Heart left ventricle (tissue), 16 donors: ENCODE measurements around the gene BTBD1. TPM values are rescaled to one million over a fixed set of nuclear protein-coding genes. Genes with fewer than 3 reads are reported as not detected.
A peak's percentile ranks its signal among the peaks of the same experiment; 100 is the strongest.

Experiments
- ATAC-seq, 4 donors: fragments of 200-7000 bp; cut with Tn5 transposase; one replicate each; pipeline ENCODE4 v1.9.1; 2020 to 2022; ENCODE audit warnings: moderate library complexity in 4 of 4, mild to moderate bottlenecking in 3 of 4, moderate number of reproducible peaks in 1 of 4
- DNase-seq, 5 donors: peaks; one replicate each; pipeline ENCODE4 v3.0.0-alpha.2; 2020
- H3K27ac ChIP-seq, 12 donors: fragments of 200-600 bp; sonication (generic) in 4 of 12; one replicate each; pipeline versions ENCODE4 v1.5.0 to v1.8.0; 2016 to 2022; ENCODE audit warnings: mild to moderate bottlenecking in 2 of 12
- H3K27me3 ChIP-seq, 9 donors: fragments of 200-600 bp; sonication (generic) in 2 of 9; one replicate each; pipeline versions ENCODE4 v1.5.1 to v1.8.0; 2016 to 2022; ENCODE audit warnings: mild to moderate bottlenecking in 3 of 9
- H3K36me3 ChIP-seq, 9 donors: fragments of 200-600 bp; sonication (generic) in 2 of 9; one replicate each; pipeline versions ENCODE4 v1.5.0 to v1.8.0; 2018 to 2022; ENCODE audit warnings: mild to moderate bottlenecking in 2 of 9
- H3K4me1 ChIP-seq, 12 donors: fragments of 200-600 bp; sonication (generic) in 4 of 12; one replicate each; pipeline versions ENCODE4 v1.5.0 to v1.8.0; 2016 to 2022; ENCODE audit warnings: mild to moderate bottlenecking in 3 of 12
- H3K4me3 ChIP-seq, 12 donors: fragments of 200-600 bp; sonication (generic) in 4 of 12; one replicate each; pipeline versions ENCODE4 v1.5.0 to v1.8.0; 2017 to 2022; ENCODE audit warnings: mild to moderate bottlenecking in 9 of 12, moderate library complexity in 4 of 12
- H3K9me3 ChIP-seq, 12 donors: fragments of 200-600 bp; sonication (generic) in 4 of 12; one replicate each; pipeline versions ENCODE4 v1.5.0 to v1.8.0; 2016 to 2022; ENCODE audit warnings: mild to moderate bottlenecking in 1 of 12
- CTCF ChIP-seq, 12 donors: fragments of 200-600 bp; sonication (generic) in 4 of 12; IDR thresholded peaks; one replicate each; pipeline versions ENCODE4 v1.5.0 to v1.8.0; 2018 to 2022; ENCODE audit warnings: antibody characterized with exemption in 12 of 12, mild to moderate bottlenecking in 5 of 12
- POLR2A ChIP-seq, 2 donors: fragments of 450-650 bp; IDR thresholded peaks; one replicate each; pipeline ENCODE4 v1.6.1; 2017; ENCODE audit warnings: antibody characterized with exemption in 2 of 2, mild to moderate bottlenecking in 2 of 2, moderate library complexity in 2 of 2
- WGBS, 4 donors: extraction: QIAGEN DNeasy Blood & Tissue Kit in 2 of 4; methylation state at CpG; one replicate each; pipeline versions ENCODE4 v1.1.5 to v1.1.7; 2013 to 2018; 5-methylcytosine and 5-hydroxymethylcytosine counted together
- intact Hi-C, 10 donors: fragments of 100-400 bp; cut with DNase I; formaldehyde crosslinking; loops; one replicate each; pipeline versions ENCODE4 v1.11.1 to v1.14.2; 2022
- polyA plus RNA-seq, 2 donors: library from polyadenylated mRNA; stranded (reverse); fragments of 200-250 nt; gene quantifications; one replicate each; pipeline ENCODE4 v1.2.3, GENCODE V29; 2013
- total RNA-seq, 9 donors: library from RNA; depleted of rRNA in 2 of 9; stranded (reverse); fragments of >200 nt in 2 of 9; fragmentation: NEBNext Ultra II Directional in 3 of 9; extraction: Animal tissue kit (Norgen Biotek cat#: 25700) in 3 of 9; gene quantifications; one replicate each; pipeline versions ENCODE4 v1.1.0 to v1.2.4, GENCODE V29; 2016 to 2023
- donor health status: ischemic (EF 13 %, LVEDD 7.1; RV severe dilation, severe dysfunction).
- donor health status: healthy with polysubstance abuse.
- donor health status: DM: no; HTN: yes; CAD: no.
- donor health status: DM: no; HTN: no; CAD: no.
- donor health status: ischemic (EF 25% LVEDD 6.9; RV normal size, moderate dysfunction).
- donor health status: ischemic (EF 25% LVEDD 5.7; RV mildly dilated, moderate dysfunction).
- donor health status: healthy.
- donor health status: DM: yes; HTN: yes; CAD: no.
- donor health status: ischemic (EF 35%, LVEDD 5.7; RV mildly dilated, moderate dysfunction).
- donor health status: nonischemic (EF 11% LVEDD 7.7; RV severe dilation, severe dysfunction).
- donor health status: DM: yes; HTN: yes; CAD: no.
- donor health status: PGD.
- donor health status: ischemic (EF 29% LVEDD 5.4; RV normal size, mild dysfunction).
- donor health status: nonischemic (EF 23%, LVEDD 6.1; RV moderate dilation, normal function).

BTBD1 gene
- total and polyA plus RNA-seq, 11 donors = 15.2 to 192 (median 136) TPM

- peaks cover 0 to 32% (median 7%) of the 10 kb centered on the region in 9 donors for H3K36me3 ChIP-seq
- intact Hi-C loops = no loop called here
- H3K27ac ChIP-seq = no peak overlapping the region
- peaks cover 0 to 3% (median 0%) of the 10 kb centered on the region in 9 donors for H3K27me3 ChIP-seq
- TF ChIP-seq CTCF (IDR thresholded peaks at IDR 0.05) = no peak
- no peak for TF ChIP-seq POLR2A (IDR thresholded peaks at IDR 0.05)
- H3K4me1 ChIP-seq = peaks cover 0 to 28% (median 10%) of the 10 kb centered on the region in 12 donors
- DNase-seq = no peak
- no peaks in the 10 kb centered on the region for H3K9me3 ChIP-seq
- ATAC-seq = no peak
- no peak overlapping the region for H3K4me3 ChIP-seq
- 95 to 97% (median 97%) methylated on average over 6 of the region's 6 CpGs for WGBS, 4 donors
Measured at GRCh38 chr15:83114856-83115255, 47.8 kb upstream of the BTBD1 start.

- H3K27me3 ChIP-seq = peaks cover 0 to 6% (median 0%) of the 10 kb centered on the region in 9 donors
- intact Hi-C loops = no loop called here
- H3K36me3 ChIP-seq = peaks cover 0 to 25% (median under 1%) of the 10 kb centered on the region in 9 donors
- no peak overlapping the region for H3K4me3 ChIP-seq
- 77 to 84% (median 80%) methylated on average over 5 of the region's 5 CpGs for WGBS, 4 donors
- H3K9me3 ChIP-seq = no peaks in the 10 kb centered on the region
- TF ChIP-seq POLR2A (IDR thresholded peaks at IDR 0.05) (no peak), CTCF (IDR thresholded peaks at IDR 0.05) (no peak)
- peak overlapping the region in 8 of 12 donors; percentile 28 to 59 (median 49) for H3K27ac ChIP-seq
- DNase-seq (no peak), ATAC-seq (no peak)
- H3K4me1 ChIP-seq = peaks cover 0 to 36% (median 11%) of the 10 kb centered on the region in 12 donors
Measured at GRCh38 chr15:83113881-83114674, 47.0 kb upstream of the BTBD1 start.

- Histone ChIP-seq H3K36me3 (peaks cover 0 to 25% (median 0%) of the 10 kb centered on the region in 9 donors), H3K27ac (peak overlapping the region; percentile 4 to 59 (median 36)), H3K9me3 (no peaks in the 10 kb centered on the region), H3K4me3 (no peak overlapping the region), H3K27me3 (peaks cover 0 to 13% (median 0%) of the 10 kb centered on the region in 9 donors), H3K4me1 (peaks cover 0 to 47% (median 20%) of the 10 kb centered on the region in 12 donors)
- no peak for TF ChIP-seq POLR2A (IDR thresholded peaks at IDR 0.05)
- TF ChIP-seq CTCF (IDR thresholded peaks at IDR 0.05) = no peak
- 37 to 62% (median 45%) methylated on average over 3 of the region's 3 CpGs for WGBS, 4 donors
- intact Hi-C loops = no loop called here
- ATAC-seq (peak in 2 of 4 donors; percentile 13 to 36), DNase-seq (peak in 2 of 5 donors; percentile 38 to 49)
Measured at GRCh38 chr15:83112956-83113299, 45.9 kb upstream of the BTBD1 start.

GRCh38 chr15:83112233-83112955 is 45.3 kb upstream of the BTBD1 start:
- H3K4me1 ChIP-seq = peaks cover 4 to 51% (median 23%) of the 10 kb centered on the region in 12 donors
- intact Hi-C loops = no loop called here

More at GRCh38 chr15:83112233-83112955, 45.3 kb upstream of the BTBD1 start:
- Histone ChIP-seq H3K27me3 (peaks cover 0 to 18% (median 0%) of the 10 kb centered on the region in 9 donors), H3K36me3 (peaks cover 0 to 25% (median 0%) of the 10 kb centered on the region in 9 donors), H3K9me3 (no peaks in the 10 kb centered on the region), H3K4me3 (no peak overlapping the region), H3K27ac (peak overlapping the region in 10 of 12 donors; percentile 16 to 59 (median 46))
- WGBS, 4 donors = 42 to 59% (median 46%) methylated on average over 8 of the region's 8 CpGs
- TF ChIP-seq CTCF (IDR thresholded peaks at IDR 0.05) = no peak
- no peak for TF ChIP-seq POLR2A (IDR thresholded peaks at IDR 0.05)
- DNase-seq (peak in 3 of 5 donors; percentile 39 to 41 (median 41)), ATAC-seq (peak; percentile 44 to 63 (median 56))
